Activated CD4-positive, CD25-positive, alpha-beta regulatory T cell treated with anti-CD3 and anti-CD28 coated beads, Interleukin-2, amount 50 U/mL, for 24 hours (primary cell): Measurements from ENCODE around the gene ZNF710.
"Not testable (repeated sequence)": the region's sequence is repeated elsewhere in the genome, so short reads cannot be mapped to it uniquely, and the experiment has no call there.

Source experiments
- ATAC-seq, 2 donors: fragments of 150-1000 bp; cut with Tn5 transposase; one replicate each; pipeline ENCODE4 v1.10.0; 2021; ENCODE audit warnings: mild to moderate bottlenecking in 1 of 2, moderate library complexity in 1 of 2

ZNF710 gene

DNA sequence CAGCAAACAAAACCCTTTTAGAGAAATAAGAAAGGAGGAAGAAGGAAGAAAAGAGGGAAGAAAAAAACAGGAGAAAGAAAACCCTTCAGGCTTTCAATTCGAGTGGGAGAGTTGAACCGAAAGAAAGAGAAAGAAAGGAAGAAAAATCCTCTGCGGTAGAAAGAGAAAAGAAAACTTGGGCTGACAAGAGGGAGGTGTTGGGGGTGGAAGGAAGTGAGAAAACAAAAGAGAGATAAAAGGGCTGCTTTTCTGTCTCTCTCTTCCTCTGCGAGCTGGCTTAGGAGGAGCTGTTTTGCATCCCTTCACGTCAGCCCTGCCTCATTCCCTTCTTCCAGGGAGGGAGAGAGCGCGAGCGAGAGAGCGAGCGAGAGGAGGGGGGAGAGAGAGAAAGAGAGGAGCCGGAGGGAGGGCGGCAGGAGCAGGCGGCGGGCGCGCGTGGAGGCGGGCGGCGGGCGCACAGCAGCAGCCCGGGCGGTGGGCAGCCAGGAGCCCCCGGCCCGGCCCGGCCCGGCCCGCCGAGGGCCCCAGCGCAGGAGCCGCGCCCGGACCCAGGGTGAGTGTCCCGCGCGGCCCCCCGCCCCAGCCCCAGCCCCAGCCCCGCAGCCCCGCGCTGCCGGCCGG lies at the start of gene ZNF710:
ZNF710 (plus strand) TSS at position 263 of the 621 bp plus-strand sequence. CDS start 65,814 bp downstream, outside the sequence.
- ATAC-seq, result peak; percentile 4 to 14

- no peak for ATAC-seq
These were observed 46.6 kb upstream of the ZNF710 start for GRCh38 chr15:89954541-89954940.

GRCh38 chr15:89955449-89955998 lies 45.6 kb upstream of the ZNF710 start:
- ATAC-seq, result not testable (repeated sequence)

- ATAC-seq, result no peak
These were observed 42.9 kb upstream of the ZNF710 start for GRCh38 chr15:89958107-89958805.

GRCh38 chr15:89963301-89964231 lies 37.6 kb upstream of the ZNF710 start:
- ATAC-seq, result no peak

GRCh38 chr15:89964232-89964954 lies 36.7 kb upstream of the ZNF710 start:
- ATAC-seq, result no peak

- no peak for ATAC-seq
These were observed 33.2 kb upstream of the ZNF710 start for GRCh38 chr15:89967881-89968280.

- ATAC-seq, result peak; percentile 51 to 68
These were observed 29.5 kb upstream of the ZNF710 start for GRCh38 chr15:89971592-89971997.

- no peak for ATAC-seq
These were observed 29.0 kb upstream of the ZNF710 start for GRCh38 chr15:89972085-89972484.

GRCh38 chr15:89975482-89976245 lies 25.5 kb upstream of the ZNF710 start:
- no peak for ATAC-seq

DNA sequence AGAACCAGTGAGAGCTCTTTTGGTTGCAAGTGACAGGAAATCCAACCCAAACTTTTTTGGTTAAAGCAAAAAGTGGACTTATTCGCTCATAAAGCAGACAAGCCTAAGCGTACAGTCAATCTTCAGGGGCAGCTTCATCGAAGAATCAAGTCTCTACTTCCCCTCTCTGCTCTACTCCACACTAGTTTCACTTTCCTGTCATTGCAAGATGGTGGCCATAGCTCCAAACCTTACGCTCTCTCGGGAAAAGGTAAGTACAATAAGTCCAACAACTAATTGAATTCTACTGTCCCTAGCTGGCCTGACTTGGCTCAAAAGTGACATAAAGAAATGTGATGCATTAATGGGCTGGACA lies 24.9 kb upstream of the ZNF710 start:
- no peak for ATAC-seq

DNA sequence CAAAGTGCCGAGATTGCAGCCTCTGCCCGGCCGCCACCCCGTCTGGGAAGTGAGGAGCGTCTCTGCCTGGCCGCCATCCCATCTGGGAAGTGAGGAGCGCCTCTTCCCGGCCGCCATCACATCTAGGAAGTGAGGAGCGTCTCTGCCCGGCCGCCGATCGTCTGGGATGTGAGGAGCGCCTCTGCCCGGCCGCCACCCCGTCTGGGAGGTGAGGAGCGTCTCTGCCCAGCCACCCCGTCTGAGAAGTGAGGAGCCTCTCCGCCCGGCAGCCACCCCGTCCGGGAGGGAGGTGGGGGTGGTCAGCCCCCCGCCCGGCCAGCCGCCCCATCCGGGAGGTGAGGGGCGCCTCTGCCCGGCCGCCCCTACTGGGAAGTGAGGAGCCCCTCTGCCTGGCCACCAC lies 23.3 kb upstream of the ZNF710 start:
- ATAC-seq, result not testable (repeated sequence)

DNA sequence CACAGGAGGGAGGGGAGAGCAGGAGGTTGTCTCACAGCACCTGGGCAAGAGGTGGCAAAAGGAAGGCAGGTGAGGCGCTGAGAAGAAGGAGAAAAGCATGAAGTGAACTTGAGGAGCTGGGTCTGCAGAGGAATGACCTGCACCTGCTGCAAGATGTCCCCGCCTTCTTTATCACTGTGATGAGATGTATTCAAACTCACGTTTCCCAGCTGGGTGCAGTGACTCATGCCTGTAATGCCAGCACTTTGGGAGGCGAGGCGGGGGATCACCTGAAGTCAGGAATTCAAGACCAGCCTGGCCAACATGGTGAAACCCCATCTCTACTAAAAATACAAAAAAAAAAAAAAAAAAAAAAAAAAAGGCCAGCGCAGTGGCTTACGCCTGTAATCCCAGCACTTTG lies 22.2 kb upstream of the ZNF710 start:
- ATAC-seq, result no peak

DNA sequence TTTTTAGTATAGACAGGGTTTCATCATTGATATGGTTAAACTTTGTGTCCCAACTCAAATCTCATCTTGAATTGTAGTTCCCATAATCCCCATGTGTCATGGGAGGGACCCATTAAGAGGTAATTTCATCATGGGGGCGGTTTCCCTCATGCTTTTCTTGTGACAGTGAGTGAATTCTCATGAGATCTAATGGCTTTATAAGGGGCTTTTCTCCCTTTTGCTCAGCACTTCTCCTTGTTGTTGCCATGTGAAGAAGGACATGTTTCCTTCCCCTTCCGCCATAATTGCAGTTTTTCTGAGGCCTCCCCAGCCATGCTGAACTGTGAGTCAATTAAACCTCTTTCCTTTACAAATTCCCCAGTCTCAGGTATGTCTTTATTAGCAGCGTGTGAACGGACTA lies 20.2 kb upstream of the ZNF710 start:
- no peak for ATAC-seq

GRCh38 chr15:89982315-89983055 lies 18.6 kb upstream of the ZNF710 start:
- ATAC-seq, result no peak

GRCh38 chr15:89984001-89984400 lies 17.1 kb upstream of the ZNF710 start:
- no peak for ATAC-seq

GRCh38 chr15:89984421-89985010 lies 16.6 kb upstream of the ZNF710 start:
- ATAC-seq, result no peak

- ATAC-seq, result no peak
These were observed 16.0 kb upstream of the ZNF710 start for GRCh38 chr15:89985111-89985510.

DNA sequence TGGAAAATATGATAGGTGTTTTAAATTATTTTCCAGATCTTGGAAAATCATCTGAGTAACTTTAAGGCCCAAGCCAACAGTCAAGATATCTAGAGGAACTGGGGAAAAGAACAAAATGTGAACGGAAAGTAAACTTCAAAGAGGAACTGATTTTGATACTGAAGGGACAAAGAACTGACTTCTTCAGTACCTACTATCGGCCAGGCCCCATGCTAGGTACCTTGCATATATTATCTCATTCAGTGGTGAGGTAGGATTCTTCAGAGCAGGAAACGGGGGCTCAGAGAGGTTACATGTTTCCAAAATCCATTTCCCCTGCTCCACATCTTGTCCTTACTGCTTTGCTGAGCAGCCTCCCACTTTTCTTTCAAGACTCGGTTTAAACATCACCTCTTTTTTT lies 9.8 kb upstream of the ZNF710 start:
- ATAC-seq, result no peak

- no peak for ATAC-seq
These were observed 7.8 kb upstream of the ZNF710 start for GRCh38 chr15:89993349-89993748.

GRCh38 chr15:89997079-89997478 lies 4.0 kb upstream of the ZNF710 start:
- ATAC-seq, result no peak
